PFSK-1 (cell line): ENCODE results near the gene FSCN2.

Source experiments
- FOXP2 ChIP-seq: optimal IDR thresholded peaks from 2 replicates; pipeline ENCODE3; 2011; ENCODE audit warnings: borderline replicate concordance, control low read depth, inconsistent platforms; ENCODE audit not compliant: insufficient read depth; ENCODE audit errors: extremely low read length, extremely low read depth
- POLR2AphosphoS5 ChIP-seq: IDR thresholded peaks from 2 replicates; pipeline ENCODE4 v1.6.1; 2012; ENCODE audit warnings: low read depth, mild to moderate bottlenecking, control low read depth, low read length, moderate library complexity
- REST ChIP-seq, 2 experiments: IDR thresholded peaks; 2 replicates each; pipeline versions ENCODE4 v1.6.1 to v1.8.0; 2011 to 2012; ENCODE audit warnings: low read depth in 2 of 2, low read length in 2 of 2, control low read depth in 1 of 2, inconsistent platforms in 1 of 2, mild to moderate bottlenecking in 1 of 2, moderate library complexity in 1 of 2; ENCODE audit not compliant: insufficient read depth in 1 of 2
- SIN3A ChIP-seq: IDR thresholded peaks from 2 replicates; pipeline ENCODE4 v1.6.1; 2012; ENCODE audit warnings: mild to moderate bottlenecking, low read length, moderate library complexity, borderline replicate concordance; ENCODE audit not compliant: insufficient read depth
- TAF1 ChIP-seq: IDR thresholded peaks from 2 replicates; pipeline ENCODE4 v1.6.1; 2012; ENCODE audit warnings: low read length, control low read depth, borderline replicate concordance; ENCODE audit not compliant: insufficient read depth

The FSCN2 gene

GRCh38 chr17:81583589-81584342 lies 55.6 kb downstream of the FSCN2 start:
- TF ChIP-seq TAF1 (no peak), POLR2AphosphoS5 (no peak), FOXP2 (no peak), REST (IDR thresholded peaks at IDR 0.05; ENCODE audit: insufficient read depth in 1 of 2, low read depth in 2 of 2, low read length in 2 of 2) (no peak), SIN3A (no peak)

- TF ChIP-seq TAF1 (no peak), POLR2AphosphoS5 (no peak), REST (IDR thresholded peaks at IDR 0.05; ENCODE audit: insufficient read depth in 1 of 2, low read depth in 2 of 2, low read length in 2 of 2) (no peak), FOXP2 (no peak), SIN3A (no peak)
Measured at GRCh38 chr17:81586096-81586495, 57.9 kb downstream of the FSCN2 start.
